NCI-H2107 treated with DMSO at 0.1 percent for 48 hours (cell line): ENCODE results near the gene MAP4K1.
A peak's percentile ranks its signal among the peaks of the same experiment; 100 is the strongest.
"Not testable (repeated sequence)": the region's sequence is repeated elsewhere in the genome, so short reads cannot be mapped to it uniquely, and the experiment has no call there.

Source experiments
- DNase-seq: peaks from one replicate; lab custom pipeline; 2025; ENCODE audit not compliant: unreplicated experiment; lab: John Stamatoyannopoulos, UW

Gene MAP4K1

GRCh38 chr19:38629568-38629967, 11.8 kb upstream of the MAP4K1 start:
- no peak for DNase-seq

GRCh38 chr19:38626401-38626800, 8.6 kb upstream of the MAP4K1 start:
- DNase-seq = no peak

GRCh38 chr19:38624822-38625221, 7.1 kb upstream of the MAP4K1 start:
- DNase-seq = no peak

DNA sequence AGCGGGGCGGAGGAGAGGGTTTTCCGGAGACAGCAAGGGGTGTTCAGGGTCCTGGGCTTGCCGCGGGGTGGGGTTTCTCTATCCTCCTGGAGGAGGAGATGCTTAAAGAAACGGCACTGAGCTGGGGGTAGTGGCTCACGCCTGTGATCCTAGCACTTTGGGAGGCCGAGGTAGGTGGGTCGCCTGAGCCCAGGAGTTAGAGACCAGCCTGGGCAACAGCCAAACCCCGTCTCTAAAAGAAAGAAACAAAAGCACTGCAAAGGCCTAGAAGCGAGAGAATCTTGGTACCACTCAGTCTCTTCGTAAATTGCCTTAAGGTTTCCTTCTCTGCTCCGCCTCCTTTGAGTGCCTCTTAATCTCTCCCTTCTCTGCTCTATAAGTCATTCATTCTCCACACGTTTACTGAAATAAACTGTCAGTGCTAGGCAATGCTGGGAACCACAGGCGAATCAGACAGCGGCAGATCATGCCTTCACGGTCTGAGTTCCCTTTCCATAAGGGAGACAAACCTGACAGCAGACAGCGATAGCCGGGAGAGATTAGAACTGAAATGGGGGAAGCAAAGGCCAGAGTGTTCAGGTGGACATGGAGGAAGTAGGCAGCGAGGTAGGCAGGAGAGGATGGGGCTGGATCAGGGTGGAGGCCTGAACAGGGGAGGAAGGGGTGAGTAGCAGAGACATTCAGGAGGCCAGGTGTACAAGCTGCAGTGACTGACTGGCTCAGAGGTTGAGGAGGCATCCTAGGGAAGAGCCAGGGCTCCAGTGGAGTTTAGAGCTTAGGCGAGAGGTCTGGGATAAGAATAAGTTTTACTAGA, 1.8 kb upstream of the MAP4K1 start:
- DNase-seq = no peak

- peak; percentile 93 for DNase-seq
Observed at GRCh38 chr19:38618590-38619360, 1.0 kb upstream of the MAP4K1 start, which contains the start of gene EIF3K. TSS of gene EIF3K (plus strand) at chr19:38619188. CDS start at chr19:38619269, 81 bp downstream.

DNA sequence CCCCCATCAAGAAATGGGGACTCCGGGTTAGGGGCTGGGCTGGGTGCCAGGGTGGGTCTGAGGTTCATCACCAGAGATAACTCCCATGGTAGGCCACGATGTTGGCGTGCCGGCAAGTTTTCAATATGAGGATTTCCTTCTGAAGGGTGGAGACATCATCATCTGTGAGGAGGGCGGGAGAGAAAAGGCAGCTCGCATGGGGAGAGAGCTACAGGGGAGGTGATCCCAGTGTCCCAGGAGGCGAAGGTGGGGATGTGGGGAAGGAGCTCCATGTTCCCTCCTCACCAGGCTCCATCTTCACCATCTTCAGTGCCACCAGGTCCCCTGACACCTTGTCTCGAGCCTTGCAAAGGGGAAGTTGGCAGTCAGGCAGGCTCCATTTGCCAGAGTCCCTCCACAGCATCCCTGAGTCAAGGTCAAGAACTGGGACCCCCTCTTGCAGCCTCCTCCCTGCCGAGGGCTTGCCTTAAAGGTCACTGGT, 430 bp downstream of the MAP4K1 start:
- DNase-seq = no peak

GRCh38 chr19:38616265-38616664, 1.5 kb downstream of the MAP4K1 start:
- DNase-seq = no peak

DNA sequence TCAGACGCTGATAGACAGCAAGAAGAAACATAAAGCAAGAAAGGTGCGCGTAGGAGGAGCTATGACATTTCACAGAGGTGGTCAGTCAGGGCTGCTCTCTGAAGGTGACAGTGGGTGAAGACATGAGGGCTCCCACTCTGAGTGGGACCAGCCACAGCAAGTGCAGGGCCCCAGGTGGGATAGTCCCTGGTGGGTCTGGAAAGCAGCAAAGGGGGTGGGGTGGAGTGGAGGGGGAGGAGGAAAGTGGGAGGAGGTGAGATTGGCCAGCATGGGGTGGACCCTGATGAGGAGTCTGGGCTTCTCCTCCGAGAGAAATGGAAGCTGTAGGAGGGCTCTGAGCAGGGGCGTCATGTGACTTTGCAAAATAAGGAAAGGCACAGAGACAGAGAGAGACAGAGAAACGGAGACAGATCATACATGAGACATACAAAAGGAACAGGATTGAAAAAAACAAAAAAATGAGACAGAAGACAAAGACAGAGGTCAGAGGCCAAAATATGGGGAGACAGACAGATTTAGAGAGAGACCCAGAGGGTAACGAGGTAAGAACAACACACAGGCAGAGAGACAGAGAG, 2.7 kb downstream of the MAP4K1 start:
- DNase-seq = no peak

- DNase-seq = no peak
Observed at GRCh38 chr19:38614289-38614688, 3.5 kb downstream of the MAP4K1 start.

GRCh38 chr19:38606131-38606530, 11.6 kb downstream of the MAP4K1 start:
- DNase-seq = no peak

DNA sequence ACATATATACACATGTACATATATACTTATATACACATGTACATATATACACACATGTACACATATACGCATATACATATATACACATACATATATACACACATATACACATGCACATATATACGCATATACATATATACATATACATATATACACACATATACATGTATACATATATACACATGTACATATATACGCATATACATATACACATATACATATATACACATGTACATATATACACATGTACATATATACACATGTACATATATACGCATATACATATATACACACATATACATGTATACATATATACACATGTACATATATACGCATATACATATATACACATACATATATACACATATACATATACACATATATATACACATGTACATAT, 14.9 kb downstream of the MAP4K1 start:
- DNase-seq = not testable (repeated sequence)

- DNase-seq = no peak
Observed at GRCh38 chr19:38599722-38600121, 18.0 kb downstream of the MAP4K1 start.

DNA sequence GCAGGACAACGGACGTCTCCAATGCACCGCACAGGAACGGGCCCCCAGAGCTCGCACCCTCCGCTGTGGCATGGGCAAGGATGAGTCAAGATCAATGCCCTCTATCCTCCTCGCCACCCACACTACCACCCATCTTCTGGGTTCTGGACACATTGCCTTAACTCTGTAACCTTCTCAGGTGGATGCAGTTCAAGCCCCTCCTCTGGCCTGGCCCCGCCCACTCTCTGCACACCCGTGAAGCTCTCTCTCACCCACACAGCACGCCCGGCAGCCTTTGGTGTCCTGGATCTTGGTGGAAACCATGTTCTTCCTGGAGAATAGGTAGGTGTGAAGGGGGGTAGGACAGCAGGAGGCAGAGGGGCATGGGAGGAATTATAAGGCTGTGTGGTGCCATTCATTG, 20.7 kb downstream of the MAP4K1 start:
- DNase-seq = no peak

GRCh38 chr19:38596057-38596981, 21.4 kb downstream of the MAP4K1 start:
- no peak for DNase-seq

- no peak for DNase-seq
Observed at GRCh38 chr19:38592940-38593339, 24.8 kb downstream of the MAP4K1 start.

DNA sequence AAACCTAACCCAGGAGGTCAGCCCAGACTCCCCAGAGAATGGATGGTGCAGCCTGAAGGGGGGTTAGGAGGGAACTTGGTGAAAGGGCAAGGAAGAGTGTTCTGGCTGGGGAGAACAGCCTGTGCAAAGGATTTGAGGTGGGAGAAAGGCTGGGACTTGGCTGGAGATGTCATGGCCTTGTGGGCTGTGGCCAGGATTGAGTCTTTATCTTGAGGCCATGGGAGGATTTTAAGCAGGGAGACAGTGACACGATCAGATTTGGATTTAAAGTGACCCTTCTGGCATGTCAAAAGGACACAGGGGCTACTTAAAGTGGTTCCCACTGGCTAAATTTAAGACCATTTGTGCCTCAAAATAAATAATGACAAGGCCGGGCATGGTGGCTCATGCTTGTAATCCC, 29.7 kb downstream of the MAP4K1 start:
- DNase-seq = no peak

DNA sequence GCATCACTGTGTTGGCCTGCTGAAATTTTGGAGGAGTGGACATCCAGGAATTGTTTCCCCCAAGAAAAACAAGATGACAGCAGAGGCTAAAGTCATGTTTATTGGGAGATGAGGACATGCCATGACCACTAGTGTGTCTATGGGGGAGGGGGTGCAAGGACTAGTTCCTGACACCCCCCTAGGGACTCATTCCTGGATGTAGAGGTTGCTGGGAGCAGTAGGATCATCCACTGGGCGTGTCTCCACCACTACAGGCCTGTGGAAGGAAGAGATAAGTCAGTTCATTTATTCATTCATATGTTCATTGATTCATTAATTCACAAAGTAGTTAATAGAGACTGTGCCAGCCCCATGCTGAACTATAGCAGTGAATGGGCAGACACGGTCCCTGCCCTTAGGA, 30.2 kb downstream of the MAP4K1 start:
- no peak for DNase-seq

GRCh38 chr19:38583985-38584305, 33.8 kb downstream of the MAP4K1 start:
- no peak for DNase-seq

DNA sequence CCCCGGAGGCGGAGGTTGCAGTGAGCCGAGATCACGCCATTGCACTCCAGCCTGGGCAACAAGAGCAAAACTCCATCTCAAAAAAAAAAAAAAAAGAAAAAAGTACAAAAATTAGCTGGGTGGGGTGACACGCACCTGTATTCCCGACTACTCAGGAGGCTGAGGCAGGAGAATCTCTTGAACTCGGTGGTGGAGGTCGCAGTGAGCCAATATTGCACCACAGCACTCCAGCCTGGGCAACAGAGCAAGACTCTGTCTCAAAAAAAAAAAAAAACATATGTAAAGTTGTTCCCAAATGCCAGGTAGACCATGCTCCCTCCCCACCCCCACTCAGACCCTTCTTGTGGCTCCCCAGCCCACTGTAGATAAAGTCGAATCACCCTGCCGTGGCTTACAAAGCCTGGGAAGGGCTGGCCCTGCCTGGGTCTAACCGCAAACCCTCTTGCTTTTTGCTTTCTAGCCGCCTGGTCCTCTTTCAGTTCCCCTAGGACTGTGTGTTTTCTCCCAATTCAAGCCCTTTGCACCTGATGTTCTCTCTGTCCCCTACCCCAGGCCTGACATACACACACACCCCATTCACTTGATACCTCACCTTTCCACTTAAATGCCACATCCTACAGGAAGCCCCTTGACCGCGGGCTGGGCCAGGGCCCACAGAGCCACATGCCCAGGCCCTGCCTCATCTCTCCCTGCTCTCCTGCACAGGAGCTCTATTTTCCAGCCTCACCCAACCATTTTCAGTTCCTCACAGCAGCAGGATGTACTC, 34.4 kb downstream of the MAP4K1 start:
- no peak for DNase-seq

DNA sequence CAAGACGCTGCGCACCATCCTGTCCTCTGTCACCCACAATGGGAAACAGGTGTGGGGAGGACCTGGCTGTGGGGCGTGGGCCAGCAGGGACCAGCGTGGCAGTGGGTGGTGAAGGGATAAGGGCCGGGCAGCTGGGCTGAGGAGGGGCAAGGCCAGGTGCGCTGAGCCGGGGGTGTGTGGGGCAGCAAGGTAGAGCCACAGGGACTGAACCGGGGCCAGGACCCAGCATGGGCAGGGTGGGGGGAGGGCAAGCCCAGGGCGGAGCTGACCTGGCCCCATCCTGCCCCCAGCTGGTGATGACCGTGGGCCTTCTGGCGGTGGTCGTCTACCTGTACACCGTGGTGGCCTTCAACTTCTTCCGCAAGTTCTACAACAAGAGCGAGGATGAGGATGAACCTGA, 37.7 kb downstream of the MAP4K1 start:
- no peak for DNase-seq
